ENCODE measurements around the gene RTTN.

Gene RTTN

GRCh38 chr18:70221915-70222278 lies 16.4 kb upstream of the RTTN start:
- no peaks in the 10 kb centered on the region for H3K79me2 ChIP-seq (ENCODE audit: low read length)
- H3K4me2 ChIP-seq (ENCODE audit: low read depth, low read length) = no peak overlapping the region
- TF ChIP-seq EZH2 (optimal IDR thresholded peaks at IDR 0.05; ENCODE audit: low read depth, low read length) = no peak
- no peak for TF ChIP-seq EZH2phosphoT487 (IDR thresholded peaks at IDR 0.05; ENCODE audit: low read length)
- TF ChIP-seq CTCF (IDR thresholded peaks at IDR 0.05; ENCODE audit: low read length) = no peak
- H2AFZ ChIP-seq (ENCODE audit: low read length) = no peak overlapping the region
- H3K36me3 ChIP-seq (replicated peaks; ENCODE audit: insufficient read depth, low read length) = no peaks in the 10 kb centered on the region
- H3K4me3 ChIP-seq (ENCODE audit: low read length) = no peak overlapping the region
- H4K20me1 ChIP-seq (ENCODE audit: insufficient read depth, low read length) = no peaks in the 10 kb centered on the region
- no peaks in the 10 kb centered on the region for H3F3A ChIP-seq (ENCODE audit: insufficient read depth, low read length)
- no peaks in the 10 kb centered on the region for H3K9me3 ChIP-seq (replicated peaks; ENCODE audit: insufficient read depth, low read length)
- no peaks in the 10 kb centered on the region for H3K27me3 ChIP-seq (replicated peaks; ENCODE audit: insufficient read depth, low read length)
- H3K9ac ChIP-seq (ENCODE audit: low read length) = no peak overlapping the region
- H3K27ac ChIP-seq (ENCODE audit: low read length) = no peak overlapping the region
- no peaks in the 10 kb centered on the region for H3K4me1 ChIP-seq (ENCODE audit: low read length)
- H3K9me2 ChIP-seq (replicated peaks; ENCODE audit: insufficient read depth, low read length) = no peaks in the 10 kb centered on the region
- no peak for DNase-seq

- Histone ChIP-seq H3K9me2 (replicated peaks; ENCODE audit: insufficient read depth, low read length) (no peaks in the 10 kb centered on the region), H3K4me2 (ENCODE audit: low read depth, low read length) (no peak overlapping the region), H3K9ac (ENCODE audit: low read length) (no peak overlapping the region), H3F3A (ENCODE audit: insufficient read depth, low read length) (no peaks in the 10 kb centered on the region), H3K4me3 (ENCODE audit: low read length) (no peak overlapping the region), H2AFZ (ENCODE audit: low read length) (no peak overlapping the region), H3K79me2 (ENCODE audit: low read length) (no peaks in the 10 kb centered on the region), H3K4me1 (ENCODE audit: low read length) (no peaks in the 10 kb centered on the region), H3K36me3 (replicated peaks; ENCODE audit: insufficient read depth, low read length) (no peaks in the 10 kb centered on the region), H3K27me3 (replicated peaks; ENCODE audit: insufficient read depth, low read length) (no peaks in the 10 kb centered on the region), H4K20me1 (ENCODE audit: insufficient read depth, low read length) (no peaks in the 10 kb centered on the region), H3K9me3 (replicated peaks; ENCODE audit: insufficient read depth, low read length) (no peaks in the 10 kb centered on the region), H3K27ac (ENCODE audit: low read length) (no peak overlapping the region)
- no peak for DNase-seq
- TF ChIP-seq CTCF (IDR thresholded peaks at IDR 0.05; ENCODE audit: low read length) (no peak), EZH2 (optimal IDR thresholded peaks at IDR 0.05; ENCODE audit: low read depth, low read length) (no peak), EZH2phosphoT487 (IDR thresholded peaks at IDR 0.05; ENCODE audit: low read length) (no peak)
Observed at GRCh38 chr18:70221156-70221914, 15.8 kb upstream of the RTTN start.

GRCh38 chr18:70220628-70221027 lies 15.1 kb upstream of the RTTN start:
- Histone ChIP-seq H3F3A (ENCODE audit: insufficient read depth, low read length) (no peaks in the 10 kb centered on the region), H3K4me1 (ENCODE audit: low read length) (no peaks in the 10 kb centered on the region), H3K9me3 (replicated peaks; ENCODE audit: insufficient read depth, low read length) (no peaks in the 10 kb centered on the region), H3K27ac (ENCODE audit: low read length) (no peak overlapping the region), H3K9me2 (replicated peaks; ENCODE audit: insufficient read depth, low read length) (no peaks in the 10 kb centered on the region), H3K4me3 (ENCODE audit: low read length) (no peak overlapping the region), H3K36me3 (replicated peaks; ENCODE audit: insufficient read depth, low read length) (no peaks in the 10 kb centered on the region), H3K4me2 (ENCODE audit: low read depth, low read length) (no peak overlapping the region), H4K20me1 (ENCODE audit: insufficient read depth, low read length) (no peaks in the 10 kb centered on the region), H3K9ac (ENCODE audit: low read length) (no peak overlapping the region), H3K27me3 (replicated peaks; ENCODE audit: insufficient read depth, low read length) (no peaks in the 10 kb centered on the region), H3K79me2 (ENCODE audit: low read length) (no peaks in the 10 kb centered on the region), H2AFZ (ENCODE audit: low read length) (no peak overlapping the region)
- DNase-seq = no peak
- TF ChIP-seq EZH2 (optimal IDR thresholded peaks at IDR 0.05; ENCODE audit: low read depth, low read length) = no peak
- no peak for TF ChIP-seq EZH2phosphoT487 (IDR thresholded peaks at IDR 0.05; ENCODE audit: low read length)
- no peak for TF ChIP-seq CTCF (IDR thresholded peaks at IDR 0.05; ENCODE audit: low read length)
